Putamen (tissue), 1 donor: ENCODE results near the gene BAHCC1.

Experiments used
- DNase-seq: peaks from one replicate; pipeline ENCODE4 v3.0.0-alpha.2; 2016; ENCODE audit warnings: low spot score

The BAHCC1 gene

DNA sequence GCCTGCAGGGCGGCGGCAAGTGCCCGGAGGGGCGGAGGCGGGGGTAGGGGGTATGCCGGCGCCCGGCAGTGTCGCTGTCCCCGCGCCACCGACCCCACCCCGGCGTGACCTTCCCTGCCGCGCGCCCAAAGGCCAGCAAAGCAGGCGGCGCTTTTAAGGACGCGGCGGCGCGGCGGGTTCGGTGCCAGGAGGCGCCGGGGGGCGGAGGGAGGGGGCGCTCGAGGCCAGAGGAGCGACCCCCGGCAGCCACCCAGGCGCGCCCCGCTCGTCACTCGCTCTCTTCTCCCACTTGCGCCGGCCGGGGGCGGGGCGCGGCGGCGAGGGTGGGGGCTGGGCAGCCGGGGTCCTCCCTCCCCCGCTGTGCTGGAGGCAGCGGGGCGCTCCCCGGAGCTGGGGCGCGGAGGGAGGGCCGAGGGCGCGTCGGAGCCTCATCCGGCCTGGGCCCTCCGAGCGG lies 8.6 kb upstream of the BAHCC1 start:
- peak; percentile 84 for DNase-seq

DNA sequence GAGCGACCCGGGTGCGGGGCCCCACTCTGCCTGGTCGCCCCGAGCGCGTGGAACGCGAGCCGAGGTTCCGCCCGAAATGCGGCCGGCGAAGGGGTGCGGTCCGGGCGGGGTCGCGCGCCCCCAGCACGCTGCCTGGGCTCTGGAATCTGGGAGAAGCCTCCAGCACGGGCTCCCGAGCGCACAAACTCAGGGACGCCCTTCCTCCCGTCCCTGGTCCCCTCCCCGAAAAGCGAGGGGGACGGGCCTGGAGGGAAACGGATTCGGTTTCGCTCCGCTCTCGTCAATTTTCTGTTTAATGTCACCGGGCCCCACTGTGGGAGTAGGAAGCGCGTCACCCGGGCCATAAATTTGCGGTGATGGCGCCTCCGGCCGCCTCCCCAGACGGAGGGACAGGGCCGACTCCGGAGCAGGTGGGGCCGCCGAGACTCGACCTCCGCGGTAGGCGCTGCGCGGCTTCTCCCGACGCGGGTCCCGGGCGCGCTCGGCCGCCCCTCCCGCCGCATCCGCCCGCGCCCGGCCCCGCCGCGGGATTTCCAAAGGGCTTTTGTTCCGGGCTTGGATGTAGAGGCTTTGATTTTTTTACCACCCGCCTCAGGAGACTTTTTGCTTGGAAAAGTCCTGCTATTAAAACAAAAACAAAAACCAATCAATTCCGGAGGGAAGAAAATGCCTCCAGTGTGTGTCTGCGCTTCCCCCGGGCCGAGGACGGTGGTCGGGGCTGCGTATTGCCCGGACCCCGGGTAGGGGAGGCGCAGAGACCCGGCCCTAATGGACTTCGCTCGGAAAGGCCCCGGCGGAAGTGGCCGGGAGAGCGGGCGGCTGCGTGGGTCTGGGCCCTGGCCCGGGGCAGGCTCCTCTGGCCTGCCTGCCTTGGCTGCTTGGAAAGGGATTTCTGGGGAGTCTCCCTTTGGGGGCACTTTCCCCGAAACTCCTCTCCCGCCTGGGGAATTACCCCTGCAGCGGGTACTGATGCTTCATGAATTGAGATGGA lies 7.9 kb upstream of the BAHCC1 start:
- DNase-seq = no peak

DNA sequence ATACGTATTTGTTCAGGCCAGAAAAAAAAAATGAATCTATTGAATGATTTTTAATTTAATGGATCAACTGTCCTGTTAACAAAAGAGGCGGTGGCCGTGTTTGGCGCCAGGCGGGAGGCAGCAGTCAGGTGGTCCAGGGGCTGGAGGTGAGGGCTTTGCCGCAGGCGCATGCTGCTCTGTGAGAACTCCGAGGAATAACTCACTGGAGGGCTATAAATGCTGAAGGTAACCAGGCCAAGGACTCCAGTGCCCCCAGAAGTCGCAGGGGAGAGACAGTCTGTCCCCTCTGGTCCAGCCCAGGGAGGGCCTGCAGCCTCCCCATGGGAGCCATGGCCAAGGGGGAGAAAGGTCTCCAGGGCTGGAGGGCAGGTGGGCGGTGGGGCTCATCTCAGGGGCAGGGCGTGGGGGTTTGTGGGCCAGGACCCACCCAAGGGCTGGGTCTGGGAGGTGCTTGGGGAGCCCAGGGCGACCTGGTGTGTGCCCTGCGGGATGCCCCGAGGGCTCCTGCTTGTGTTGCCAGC lies 7.1 kb upstream of the BAHCC1 start:
- DNase-seq = no peak

DNA sequence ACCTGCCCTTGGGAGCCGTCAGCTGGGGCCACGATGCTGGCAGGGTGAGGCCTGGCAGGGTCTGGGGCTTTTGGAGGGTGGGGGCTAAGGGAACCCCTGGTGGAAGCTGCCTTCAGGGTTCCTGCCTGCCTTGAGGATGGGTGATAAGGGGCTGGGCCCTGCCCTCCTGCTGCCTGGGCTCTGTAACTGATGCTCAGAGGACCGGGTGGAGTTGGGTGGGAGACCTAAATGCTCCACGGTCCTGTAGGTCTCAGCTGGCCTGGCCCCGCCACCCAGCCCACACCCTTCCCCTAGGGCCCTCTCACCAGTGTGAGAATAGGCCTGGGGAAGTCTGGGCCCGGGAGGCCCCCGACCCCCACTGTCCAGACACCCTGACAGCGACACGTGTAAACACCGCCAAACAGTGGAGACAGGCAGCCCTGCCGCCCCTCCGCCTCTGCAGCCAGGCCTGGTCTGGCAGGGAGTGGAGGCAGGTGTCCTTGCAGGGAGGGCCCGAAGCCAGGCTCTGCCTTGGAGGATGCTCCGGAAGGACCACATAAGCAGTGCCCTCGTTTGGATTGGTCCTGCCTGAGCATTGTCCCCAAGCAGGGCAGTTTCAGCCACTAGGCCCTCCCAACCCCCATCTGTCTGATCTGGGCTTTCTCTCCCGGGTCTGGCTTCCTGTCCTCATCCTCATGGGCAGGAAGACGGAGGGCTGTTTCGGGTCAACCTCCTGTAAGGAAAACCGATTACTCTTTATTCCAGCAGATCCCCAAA lies 6.5 kb upstream of the BAHCC1 start:
- DNase-seq = no peak

DNA sequence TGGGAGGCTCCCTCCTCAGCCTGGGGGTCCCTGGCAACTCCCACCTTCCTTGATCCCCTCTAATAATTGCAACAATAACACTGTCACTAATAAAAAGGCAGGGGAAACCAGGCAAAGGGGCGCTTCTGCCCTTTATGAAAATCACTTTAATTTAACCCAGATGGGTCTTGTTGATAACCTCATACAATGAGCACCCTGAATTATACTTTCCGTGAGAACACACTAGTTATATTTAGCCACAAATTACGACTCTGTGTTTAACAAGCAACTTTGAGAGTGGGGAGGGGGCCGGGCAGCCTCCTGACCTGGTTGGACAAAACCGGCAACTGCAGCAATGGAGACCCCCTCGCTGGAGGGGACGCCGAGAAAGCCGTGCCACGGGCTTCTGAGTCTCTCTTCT lies 5.7 kb upstream of the BAHCC1 start:
- no peak for DNase-seq

DNA sequence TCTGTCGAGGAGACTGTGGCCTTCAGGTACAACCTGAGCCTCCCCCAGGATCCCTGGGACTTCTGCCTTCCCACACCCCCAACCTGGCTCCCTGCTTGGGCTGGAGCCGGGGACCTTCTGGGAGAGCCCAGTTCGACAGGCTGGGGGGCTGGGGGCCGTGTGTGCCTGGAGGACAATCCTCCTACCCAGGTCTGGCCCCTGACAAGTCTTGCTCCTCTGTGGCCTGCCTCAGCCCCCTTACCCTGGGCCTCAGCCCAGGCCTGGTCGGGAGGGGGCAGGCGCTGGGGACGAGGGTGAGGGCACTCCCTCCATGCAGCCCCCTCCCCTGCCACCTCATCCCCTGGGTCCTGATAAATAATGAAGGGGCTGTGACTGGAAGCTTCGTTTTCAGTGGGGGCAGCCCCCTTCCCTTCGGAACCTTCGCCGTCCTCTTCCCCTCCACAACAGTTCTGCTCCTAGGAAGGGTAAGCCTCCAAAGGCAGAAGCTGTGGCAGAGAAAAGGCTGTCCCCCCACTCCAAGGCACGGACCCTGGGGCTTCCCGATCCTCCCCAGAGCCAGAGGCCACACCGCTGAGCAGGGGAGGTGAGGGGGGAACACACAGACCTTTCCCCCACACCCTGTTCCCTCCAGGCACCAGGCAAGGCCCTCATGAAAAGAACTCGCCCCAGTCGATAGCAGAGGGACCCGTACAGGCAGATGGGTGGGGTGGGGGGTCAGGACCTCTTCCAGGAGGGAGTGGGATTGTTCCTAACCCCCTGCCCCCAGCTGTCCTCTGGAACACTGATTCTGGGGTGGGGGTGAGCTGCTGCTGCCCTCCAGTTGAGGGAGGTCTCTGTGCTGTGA lies 5.0 kb upstream of the BAHCC1 start:
- DNase-seq = no peak

DNA sequence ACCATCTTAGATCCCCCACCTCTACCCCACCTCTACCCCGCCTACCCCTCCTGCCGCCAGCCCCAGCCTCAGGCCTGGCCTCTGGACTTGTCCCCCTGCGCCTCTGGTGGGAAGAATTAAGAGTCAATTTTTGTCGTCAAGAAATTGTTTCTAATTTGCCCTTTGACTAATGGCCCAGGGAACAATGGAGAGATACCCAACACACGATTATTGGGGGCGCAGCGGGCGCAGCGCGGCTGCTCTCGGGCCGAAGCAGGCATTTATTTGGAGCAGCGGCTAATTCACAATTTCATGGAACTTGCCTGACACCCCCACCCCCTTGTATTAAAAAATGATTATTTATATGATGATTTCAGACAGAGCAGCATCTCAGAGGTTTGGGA lies 4.4 kb upstream of the BAHCC1 start:
- no peak for DNase-seq

DNA sequence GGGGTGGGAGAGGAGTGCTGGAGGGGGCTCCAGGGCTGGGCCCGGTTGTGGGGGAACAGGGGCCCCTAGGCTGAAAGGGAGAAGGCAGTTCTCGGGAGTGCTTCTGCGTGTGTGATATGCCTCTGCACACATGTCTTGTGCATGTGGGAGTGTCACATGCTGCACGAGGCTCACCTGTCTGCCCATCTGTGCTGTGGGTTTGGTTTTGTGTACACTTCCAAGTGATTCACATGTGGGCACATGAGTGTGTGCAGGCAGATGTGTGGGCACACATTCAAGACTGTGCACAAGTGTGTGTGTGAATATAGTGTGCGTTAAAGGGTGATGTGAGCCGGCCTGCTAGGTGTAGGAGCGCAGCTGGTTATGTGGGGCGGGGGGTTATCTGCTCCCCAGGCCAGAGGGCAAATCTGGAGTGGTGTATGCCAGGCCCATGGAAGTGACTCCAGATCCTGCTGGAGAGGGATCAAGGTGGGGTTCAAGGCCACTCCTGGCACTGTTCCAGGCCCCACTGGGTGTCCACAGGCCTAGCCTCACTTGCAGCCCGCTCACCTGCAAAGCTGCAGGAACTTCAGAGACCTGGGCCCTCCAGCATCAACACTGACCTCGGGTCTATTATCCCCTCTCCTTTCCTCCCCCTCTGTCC lies 3.8 kb upstream of the BAHCC1 start:
- no peak for DNase-seq

DNA sequence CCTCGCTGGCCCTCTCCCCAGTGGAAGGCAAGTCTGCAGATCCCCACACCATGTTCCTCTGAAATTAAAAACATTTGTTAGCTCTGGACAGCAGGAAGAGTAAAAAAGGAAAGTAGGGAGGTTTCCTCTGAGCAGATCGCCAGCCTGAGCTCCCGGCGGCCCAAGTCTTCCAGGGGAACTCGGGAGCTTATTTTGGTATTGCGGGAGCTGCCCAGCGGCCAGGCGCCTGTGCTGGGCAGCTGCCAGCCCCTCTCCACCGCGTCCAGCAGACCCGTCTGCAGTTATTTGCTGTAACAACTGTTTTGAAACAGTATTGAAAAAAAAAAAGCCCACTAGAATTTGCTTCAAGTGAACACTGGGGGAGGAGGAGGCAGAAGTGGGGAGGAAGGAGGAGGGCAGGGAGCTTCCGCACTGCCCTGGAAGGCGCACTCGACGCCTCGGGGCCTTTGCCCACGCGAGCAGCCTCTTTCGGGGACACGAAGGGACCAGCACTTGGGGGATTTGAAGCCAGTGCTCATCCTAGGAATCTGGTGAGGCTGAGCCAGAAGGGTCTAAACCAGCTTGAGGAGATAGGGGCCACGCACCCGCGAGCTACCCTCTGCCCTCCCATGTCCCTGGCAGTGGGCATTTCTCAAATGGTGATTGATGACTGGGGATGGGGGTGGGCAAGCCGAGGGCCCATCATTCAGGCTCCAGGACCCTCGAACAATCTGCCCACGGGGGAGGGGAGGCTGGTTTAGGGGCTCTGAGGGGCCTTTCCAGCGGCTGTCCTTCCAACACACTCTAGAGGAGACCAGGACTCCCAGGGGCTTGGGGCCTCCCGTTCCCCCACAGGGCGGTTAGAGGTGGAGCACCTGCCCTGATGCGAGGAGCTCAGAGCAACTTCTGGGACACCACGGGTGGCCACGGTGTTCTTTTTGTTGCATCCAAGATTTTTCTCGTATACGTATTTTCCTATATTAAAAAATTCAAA lies 3.0 kb upstream of the BAHCC1 start:
- no peak for DNase-seq

DNA sequence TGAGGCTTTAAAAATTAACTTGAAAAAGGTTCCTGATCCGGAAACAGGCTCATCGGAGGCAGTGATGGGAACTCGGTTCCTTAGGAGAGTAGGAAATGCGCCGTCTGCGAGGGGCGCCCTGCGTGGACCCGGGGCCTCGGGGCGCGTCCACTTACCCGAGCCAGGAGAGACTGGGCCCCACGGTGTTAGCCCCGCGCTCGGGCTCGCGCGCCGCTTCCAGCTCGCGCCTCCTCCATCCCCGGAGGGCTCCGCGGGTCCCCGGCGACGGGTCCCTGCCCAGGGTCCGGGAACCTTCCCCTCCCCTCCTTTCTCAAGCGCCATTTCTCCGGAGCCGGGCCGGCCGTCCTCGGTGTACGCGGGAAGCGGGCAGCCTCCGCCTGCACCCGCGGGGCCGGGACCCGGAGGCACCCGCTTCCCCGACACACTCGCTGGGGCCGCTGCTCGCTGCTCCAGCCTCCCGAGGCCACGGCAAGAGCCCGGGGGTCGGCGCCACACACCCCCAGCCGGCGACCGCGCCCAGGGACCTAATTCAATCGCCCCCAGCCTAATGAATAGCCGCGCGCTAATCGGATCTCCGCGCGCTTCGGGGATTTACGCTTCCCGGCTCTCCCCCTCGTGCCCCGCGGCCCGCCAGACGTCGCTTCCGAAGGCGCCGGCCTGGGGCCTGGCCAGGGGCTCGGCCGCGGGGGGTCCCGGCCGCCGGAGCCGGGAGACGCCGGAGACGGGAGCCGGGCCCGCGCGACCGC lies 2.2 kb upstream of the BAHCC1 start:
- DNase-seq = no peak

DNA sequence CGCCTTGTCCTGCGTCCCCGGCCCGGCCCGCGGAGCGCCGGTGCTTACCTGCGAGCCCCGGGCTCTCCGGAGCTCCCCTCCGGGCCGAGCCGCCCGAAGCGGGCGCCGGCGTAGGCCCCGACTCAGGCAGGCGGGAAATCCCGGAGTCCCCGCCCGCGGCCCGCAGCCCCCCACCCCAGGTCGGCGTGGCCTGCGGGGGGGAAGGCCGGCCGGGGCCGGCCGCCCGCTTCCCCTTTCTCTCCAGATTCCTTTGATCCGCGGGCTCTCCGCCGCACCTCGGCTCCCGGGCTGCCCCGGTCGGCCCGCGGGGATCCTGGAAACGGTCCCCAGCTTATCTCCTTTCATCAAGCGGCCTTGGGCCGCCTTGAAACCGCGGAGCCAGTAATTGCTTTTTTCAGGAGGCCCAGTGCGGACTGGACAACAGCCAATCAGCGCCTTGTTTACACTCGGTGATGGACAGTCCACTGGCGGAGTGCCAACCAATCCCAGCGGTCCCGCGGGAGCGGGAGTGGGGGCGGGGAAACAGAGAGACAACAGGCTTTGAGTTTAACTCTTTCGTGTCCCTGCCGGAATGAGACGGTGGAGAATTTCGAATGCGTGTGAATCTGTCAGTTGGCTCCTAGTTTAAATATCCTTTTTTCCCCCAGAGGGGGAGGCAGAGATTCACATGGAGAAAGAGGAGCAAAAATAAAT lies 1.4 kb upstream of the BAHCC1 start:
- DNase-seq = peak; percentile 99

DNA sequence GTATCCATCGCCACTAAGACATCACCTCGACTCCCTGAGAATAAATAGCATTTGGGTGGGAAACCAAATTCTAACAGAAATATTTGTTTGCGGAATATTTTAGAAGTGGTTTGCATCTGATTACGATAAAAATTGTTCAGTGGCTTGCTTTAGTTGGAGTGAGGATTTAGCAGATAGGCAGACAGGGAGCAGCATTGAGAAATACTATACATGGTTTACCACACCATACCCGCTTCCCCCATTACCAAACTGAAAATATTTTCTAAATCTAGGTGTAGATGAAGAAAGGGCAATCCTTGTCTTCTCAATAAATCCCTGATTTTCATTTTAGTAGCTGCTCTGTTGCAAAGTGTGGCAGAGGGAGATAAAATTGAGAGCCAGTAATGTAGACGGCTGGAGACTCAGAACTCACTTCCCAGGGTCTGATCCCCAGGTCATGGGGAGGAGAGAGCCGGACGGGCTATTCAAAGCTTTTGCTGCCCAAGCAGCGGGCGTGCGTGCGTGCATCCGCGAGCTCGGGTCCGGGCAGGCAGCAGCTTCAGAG lies 808 bp upstream of the BAHCC1 start:
- no peak for DNase-seq

DNA sequence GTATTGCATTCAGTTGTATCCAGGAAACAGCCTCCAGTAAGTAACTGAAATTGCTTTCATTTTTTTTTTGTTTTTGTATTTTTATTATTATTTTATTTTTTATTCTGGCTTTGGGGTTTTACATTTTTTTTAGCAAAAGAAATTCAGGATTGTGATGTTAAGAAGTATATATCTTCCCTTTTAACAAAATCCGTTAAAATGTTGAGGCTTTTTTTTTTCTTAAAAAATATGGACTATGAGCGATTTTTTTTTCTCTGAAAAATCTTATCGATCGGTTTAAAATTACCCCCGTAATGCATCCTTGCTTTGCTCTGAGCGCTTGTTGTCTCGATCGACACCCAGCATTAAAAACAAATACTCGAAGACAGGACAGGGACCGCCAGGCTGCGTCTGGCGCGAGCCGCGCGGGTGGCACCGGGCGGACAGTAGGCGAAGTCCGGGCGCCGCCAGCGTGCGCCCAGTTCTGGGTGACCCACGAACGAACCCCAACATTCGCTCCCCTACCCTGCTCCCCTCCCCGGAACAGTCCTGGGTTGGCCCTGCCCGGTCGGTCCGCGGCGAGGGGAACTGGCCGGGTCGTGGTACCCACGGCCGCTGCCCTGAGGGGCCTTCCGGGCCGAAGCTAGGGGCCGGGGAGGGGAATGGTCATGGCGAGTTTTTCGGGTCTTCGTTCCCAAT lies 482 bp downstream of the BAHCC1 start:
- no peak for DNase-seq

DNA sequence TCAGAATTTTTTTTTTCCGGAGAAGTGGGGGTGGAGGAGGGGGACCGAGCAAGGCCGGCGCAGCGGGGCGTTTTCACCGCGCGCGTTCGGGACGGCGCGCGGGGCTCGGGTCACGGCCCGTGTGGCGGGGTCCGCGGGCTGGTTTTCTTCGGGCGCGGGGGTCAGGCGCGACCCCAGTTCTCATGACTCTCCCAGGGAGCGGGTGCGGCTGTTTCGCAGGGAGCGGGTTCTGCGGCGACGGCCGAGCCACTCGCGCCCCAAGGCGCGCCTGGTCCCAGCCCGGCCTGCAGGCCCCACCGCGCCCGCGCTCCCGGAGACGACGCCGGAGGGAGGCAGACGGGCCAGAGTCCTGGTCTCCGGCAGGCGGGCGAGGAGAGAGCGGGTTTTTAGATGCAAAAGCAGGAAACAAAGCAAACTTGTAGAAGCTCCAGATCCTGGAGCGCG lies 1.0 kb downstream of the BAHCC1 start:
- DNase-seq = no peak

DNA sequence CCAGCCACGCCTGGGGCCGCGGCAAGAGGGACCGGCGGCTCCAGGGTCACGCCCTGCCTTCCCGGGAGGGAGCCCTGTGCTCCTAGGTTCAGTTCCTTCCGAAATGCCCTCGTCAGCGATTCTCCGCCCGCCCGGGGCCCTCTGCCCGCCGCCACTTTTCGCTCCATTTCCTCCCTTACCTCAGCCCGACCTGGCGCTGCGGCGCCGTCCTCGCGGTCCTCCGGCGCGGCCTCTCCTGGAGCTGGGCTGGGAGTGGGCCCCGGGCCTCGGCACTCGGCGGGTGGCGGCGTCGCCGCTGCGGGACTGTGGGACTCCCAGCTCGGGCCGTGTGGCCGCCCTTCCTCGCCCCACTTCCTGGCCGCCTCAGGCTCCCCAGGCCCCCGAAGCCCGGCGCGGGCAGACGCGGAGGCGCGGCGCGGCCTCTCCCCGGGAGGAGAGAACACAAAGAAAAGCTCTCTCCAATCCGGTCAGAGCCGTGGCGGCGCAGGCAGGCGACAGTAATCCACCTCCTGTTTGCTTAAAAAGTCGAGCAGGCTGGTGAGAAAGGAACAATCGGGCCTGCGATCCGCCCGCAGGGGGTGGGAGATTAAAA lies 1.6 kb downstream of the BAHCC1 start:
- DNase-seq = no peak

DNA sequence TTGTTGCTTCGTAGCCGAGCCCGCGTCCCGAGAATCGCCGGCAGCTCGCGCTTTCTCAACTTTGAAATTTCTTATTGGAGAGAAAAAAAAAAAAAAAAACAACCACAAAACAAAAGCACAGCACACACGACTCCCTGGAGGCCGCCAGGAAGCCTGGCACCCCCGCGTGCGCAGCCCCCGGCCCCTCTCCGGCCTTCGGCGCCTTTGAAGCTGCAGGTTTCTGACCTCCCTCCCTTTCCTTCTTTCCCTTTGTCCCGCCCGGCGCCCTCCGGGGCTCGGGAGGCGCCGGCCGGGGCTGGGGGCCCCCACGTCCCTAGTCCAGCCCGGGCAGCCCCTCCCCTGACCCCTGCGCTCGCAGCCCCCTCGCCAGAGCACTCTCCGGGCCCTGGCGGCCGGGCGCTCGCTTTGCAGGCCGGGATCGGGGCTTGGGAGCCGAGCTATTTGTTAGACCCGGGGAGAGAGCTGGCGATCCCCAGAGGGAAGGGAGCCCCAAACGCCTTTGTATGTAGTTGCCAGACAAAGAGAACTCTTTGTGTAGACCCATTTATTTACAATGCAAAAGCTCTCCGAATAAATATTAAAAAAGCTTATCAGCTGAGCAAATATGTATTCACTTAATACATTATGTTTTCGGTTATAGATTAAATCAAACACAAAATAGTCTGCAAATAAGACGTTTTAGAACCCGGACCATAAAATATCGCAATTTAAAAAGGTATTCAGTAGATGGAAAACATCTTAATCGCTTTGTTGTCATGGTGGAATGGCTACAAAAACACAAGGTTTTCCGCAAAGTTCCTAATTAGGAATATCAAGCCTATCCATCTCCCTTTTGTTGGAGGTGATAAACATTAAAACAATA lies 2.3 kb downstream of the BAHCC1 start:
- DNase-seq = no peak
